ENCODE measurements around the gene PCDHGA1.

DNA sequence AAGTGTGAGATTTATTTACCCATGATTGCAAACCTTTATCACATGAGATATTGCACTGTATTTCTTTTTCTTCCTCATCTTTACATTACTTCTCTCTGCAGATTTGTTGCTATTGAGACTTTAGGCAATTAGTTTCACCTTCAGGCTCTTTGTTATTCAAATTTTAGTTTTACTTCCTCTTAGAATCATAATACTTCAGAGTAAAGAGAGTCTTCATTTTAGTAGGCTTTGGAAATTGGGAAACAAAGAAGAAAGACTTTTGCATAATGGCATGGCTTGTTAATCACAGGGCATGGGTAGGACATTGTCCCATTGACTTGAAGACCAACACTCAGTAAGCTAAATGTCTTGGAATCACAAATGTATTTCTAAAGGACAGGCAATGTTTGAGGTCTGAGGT, 32.4 kb downstream of the PCDHGA1 start:
- TF ChIP-seq, protein P1, sequence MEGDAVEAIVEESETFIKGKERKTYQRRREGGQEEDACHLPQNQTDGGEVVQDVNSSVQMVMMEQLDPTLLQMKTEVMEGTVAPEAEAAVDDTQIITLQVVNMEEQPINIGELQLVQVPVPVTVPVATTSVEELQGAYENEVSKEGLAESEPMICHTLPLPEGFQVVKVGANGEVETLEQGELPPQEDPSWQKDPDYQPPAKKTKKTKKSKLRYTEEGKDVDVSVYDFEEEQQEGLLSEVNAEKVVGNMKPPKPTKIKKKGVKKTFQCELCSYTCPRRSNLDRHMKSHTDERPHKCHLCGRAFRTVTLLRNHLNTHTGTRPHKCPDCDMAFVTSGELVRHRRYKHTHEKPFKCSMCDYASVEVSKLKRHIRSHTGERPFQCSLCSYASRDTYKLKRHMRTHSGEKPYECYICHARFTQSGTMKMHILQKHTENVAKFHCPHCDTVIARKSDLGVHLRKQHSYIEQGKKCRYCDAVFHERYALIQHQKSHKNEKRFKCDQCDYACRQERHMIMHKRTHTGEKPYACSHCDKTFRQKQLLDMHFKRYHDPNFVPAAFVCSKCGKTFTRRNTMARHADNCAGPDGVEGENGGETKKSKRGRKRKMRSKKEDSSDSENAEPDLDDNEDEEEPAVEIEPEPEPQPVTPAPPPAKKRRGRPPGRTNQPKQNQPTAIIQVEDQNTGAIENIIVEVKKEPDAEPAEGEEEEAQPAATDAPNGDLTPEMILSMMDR (IDR thresholded peaks at IDR 0.05) = no peak
- no peak for TF ChIP-seq POLR2A (IDR thresholded peaks at IDR 0.05)

All from right lobe of liver (tissue), 4 donors.